Urothelium cell line (cell line): Measurements from ENCODE around the gene NRN1L.
"Not testable (repeated sequence)": the region's sequence is repeated elsewhere in the genome, so short reads cannot be mapped to it uniquely, and the experiment has no call there.

Source experiments
- DNase-seq: peaks from one replicate; pipeline ENCODE4 v3.0.0; 2011; ENCODE audit warnings: low spot score, mixed read lengths
- FAIRE-seq: peaks from 2 replicates; lab custom pipeline; 2011; peaks lifted over from hg19 to GRCh38; lab: Jason Lieb, UNC

NRN1L gene

GRCh38 chr16:67860589-67861398 is 23.9 kb upstream of the NRN1L start:
- no peak for FAIRE-seq
- no peak for DNase-seq

- DNase-seq (no peak), FAIRE-seq (no peak)
Measured at GRCh38 chr16:67861877-67862276, 22.8 kb upstream of the NRN1L start.

GRCh38 chr16:67862623-67863583 is 21.8 kb upstream of the NRN1L start:
- FAIRE-seq = no peak
- no peak for DNase-seq

GRCh38 chr16:67864044-67864443 is 20.6 kb upstream of the NRN1L start:
- not testable (repeated sequence) for FAIRE-seq, DNase-seq

- DNase-seq (no peak), FAIRE-seq (no peak)
Measured at GRCh38 chr16:67864594-67864993, 20.1 kb upstream of the NRN1L start.

- DNase-seq = peak; percentile 41
- no peak for FAIRE-seq
Measured at GRCh38 chr16:67865318-67865717, 19.4 kb upstream of the NRN1L start.

GRCh38 chr16:67868290-67868689 is 16.4 kb upstream of the NRN1L start:
- DNase-seq (no peak), FAIRE-seq (no peak)

GRCh38 chr16:67869653-67870052 is 15.0 kb upstream of the NRN1L start:
- FAIRE-seq = no peak
- no peak for DNase-seq

- FAIRE-seq (no peak), DNase-seq (no peak)
Measured at GRCh38 chr16:67871256-67871655, 13.4 kb upstream of the NRN1L start.

GRCh38 chr16:67872131-67872630 is 12.5 kb upstream of the NRN1L start:
- DNase-seq (no peak), FAIRE-seq (no peak)

GRCh38 chr16:67872631-67873434 is 11.9 kb upstream of the NRN1L start, which contains the start of gene EDC4:
EDC4 (plus strand) TSS chr16:67873052; CDS start chr16:67873262, 210 bp downstream.
- FAIRE-seq (peak; percentile 70), DNase-seq (peak; percentile 90)

GRCh38 chr16:67873435-67874370 is 11.0 kb upstream of the NRN1L start:
- FAIRE-seq = no peak

GRCh38 chr16:67874372-67874771 is 10.3 kb upstream of the NRN1L start:
- no peak for FAIRE-seq

More at GRCh38 chr16:67873435-67874370, 11.0 kb upstream of the NRN1L start:
- no peak for DNase-seq

GRCh38 chr16:67877064-67877463 is 7.6 kb upstream of the NRN1L start:
- no peak for FAIRE-seq
- no peak for DNase-seq

More at GRCh38 chr16:67874372-67874771, 10.3 kb upstream of the NRN1L start:
- no peak for DNase-seq

- no peak for DNase-seq
Measured at GRCh38 chr16:67878232-67878631, 6.5 kb upstream of the NRN1L start.

GRCh38 chr16:67878846-67879245 is 5.8 kb upstream of the NRN1L start:
- DNase-seq (no peak), FAIRE-seq (no peak)

More at GRCh38 chr16:67878232-67878631, 6.5 kb upstream of the NRN1L start:
- no peak for FAIRE-seq

- no peak for DNase-seq
- no peak for FAIRE-seq
Measured at GRCh38 chr16:67879462-67879861, 5.2 kb upstream of the NRN1L start.

GRCh38 chr16:67879936-67880335 is 4.7 kb upstream of the NRN1L start:
- FAIRE-seq = no peak
- no peak for DNase-seq

- DNase-seq (no peak), FAIRE-seq (no peak)
Measured at GRCh38 chr16:67880584-67880983, 4.1 kb upstream of the NRN1L start.
